T-cell (primary cell): ENCODE measurements around the gene FMN2. TPM values are rescaled to one million over a fixed set of nuclear protein-coding genes. Genes with fewer than 3 reads are reported as not detected.

Experiments
- ATAC-seq, 4 experiments: fragments of 200-7000 bp in 3 of 4; fragments of 150-1000 bp in 1 of 4; cut with Tn5 transposase; replicated peaks in 1 of 4; 1 replicate in 3 of 4; 2 replicates in 1 of 4; pipeline ENCODE4 v1.10.0; 2021; ENCODE audit warnings: moderate library complexity in 3 of 4, mild to moderate bottlenecking in 2 of 4, moderate number of reproducible peaks in 1 of 4
- CTCF ChIA-PET, 2 donors: fragments of 300-600 bp; sonication (Branson Sonifier 250); formaldehyde crosslinking; loops; one replicate each; lab custom pipeline; 2022; ENCODE audit warnings: antibody characterized with exemption in 2 of 2; lab: Charles Lee
- POLR2A ChIA-PET, 2 donors: fragments of 300-600 bp; sonication (Branson Sonifier 250); formaldehyde crosslinking; loops; one replicate each; lab custom pipeline; 2022; ENCODE audit warnings: antibody characterized with exemption in 2 of 2; lab: Charles Lee
- DNase-seq, 35 experiments: peaks; one replicate each; pipeline versions ENCODE4 v3.0.0 to v3.0.0-alpha.2; 2013 to 2023
- H3K27ac ChIP-seq: one replicate; pipeline ENCODE4 v1.5.1; 2013; ENCODE audit warnings: low read length
- H3K27me3 ChIP-seq, 2 experiments: replicated peaks in 1 of 2; 1 replicate in 1 of 2; 2 replicates in 1 of 2; pipeline versions ENCODE4 v1.6.1 to v1.7.0; 2013; ENCODE audit warnings: low read length in 1 of 2, mixed read lengths in 1 of 2; ENCODE audit not compliant: control insufficient read depth in 2 of 2, insufficient read depth in 2 of 2; ENCODE audit errors: extremely low read depth in 1 of 2
- H3K36me3 ChIP-seq, 2 donors: 1 replicate in 1 of 2; 2 replicates in 1 of 2; pipeline versions ENCODE4 v1.6.1 to v1.7.0; 2013; ENCODE audit warnings: low read length in 1 of 2; ENCODE audit not compliant: control insufficient read depth in 2 of 2, insufficient read depth in 1 of 2; ENCODE audit errors: extremely low read depth in 1 of 2
- H3K4me1 ChIP-seq, 2 experiments: 1 replicate in 1 of 2; 2 replicates in 1 of 2; pipeline versions ENCODE4 v1.6.1 to v1.7.0; 2013; ENCODE audit warnings: low read length in 2 of 2, mixed read lengths in 1 of 2; ENCODE audit not compliant: insufficient read depth in 2 of 2, control insufficient read depth in 1 of 2; ENCODE audit errors: extremely low read depth in 1 of 2
- H3K4me3 ChIP-seq, 2 donors: 1 replicate in 1 of 2; 2 replicates in 1 of 2; pipeline versions ENCODE4 v1.5.1 to v1.7.0; 2013; ENCODE audit warnings: mild to moderate bottlenecking in 2 of 2, low read length in 1 of 2, moderate library complexity in 1 of 2; ENCODE audit not compliant: control insufficient read depth in 1 of 2; ENCODE audit errors: extremely low read depth in 1 of 2
- H3K9me3 ChIP-seq: 2 replicates; pipeline ENCODE4 v1.7.0; 2013
- H3K27ac Mint-ChIP-seq, 2 donors: one replicate each; pipeline ENCODE4 v1.8.0; 2020 to 2021; ENCODE audit warnings: mild to moderate bottlenecking in 2 of 2, mixed read lengths in 2 of 2
- H3K27me3 Mint-ChIP-seq, 2 donors: one replicate each; pipeline ENCODE4 v1.8.0; 2021 to 2022; ENCODE audit warnings: mixed read lengths in 2 of 2
- H3K36me3 Mint-ChIP-seq: one replicate; pipeline ENCODE4 v1.8.0; 2021; ENCODE audit warnings: mixed read lengths
- H3K4me1 Mint-ChIP-seq, 3 donors: one replicate each; pipeline ENCODE4 v1.8.0; 2020 to 2022; ENCODE audit warnings: mixed read lengths in 3 of 3, mild to moderate bottlenecking in 1 of 3
- H3K4me3 Mint-ChIP-seq, 3 donors: one replicate each; pipeline ENCODE4 v1.8.0; 2020 to 2022; ENCODE audit warnings: mild to moderate bottlenecking in 3 of 3, mixed read lengths in 3 of 3, moderate library complexity in 3 of 3
- H3K9me3 Mint-ChIP-seq, 3 donors: one replicate each; pipeline ENCODE4 v1.8.0; 2020 to 2022; ENCODE audit warnings: mixed read lengths in 3 of 3
- WGBS: methylation state at CpG from one replicate; pipeline ENCODE4 v1.1.5; 2013; ENCODE audit warnings: missing lambda C conversion rate; ENCODE audit not compliant: insufficient coverage; 5-methylcytosine and 5-hydroxymethylcytosine counted together
- total RNA-seq, 35 experiments: library from RNA in 6 of 35; stranded (reverse) in 6 of 35; fragments of 120-200 nt in 1 of 35; gene quantifications; one replicate each; pipeline versions ENCODE4 v1.2.1 to v1.2.4 and lab custom pipeline; 2013 to 2026

FMN2 gene
- total RNA-seq, 5 donors from 2014 or later (not counting 1 experiment from before 2014, with no cell fraction given), result not detected

- Histone ChIP-seq H3K27me3 (no peaks in the 10 kb centered on the region), H3K4me1 (no peaks in the 10 kb centered on the region), H3K4me3 (no peak overlapping the region), H3K36me3 (no peaks in the 10 kb centered on the region), H3K9me3 (no peaks in the 10 kb centered on the region), H3K27ac (no peak overlapping the region)
- no peak for DNase-seq
- ChIA-PET CTCF (no interaction called here), POLR2A (no interaction called here)
- Mint-ChIP-seq H3K27ac (no peak overlapping the region), H3K4me3 (no peak overlapping the region), H3K9me3 (peaks cover 0 to 8% (median 0%) of the 10 kb centered on the region in 3 donors), H3K36me3 (no peaks in the 10 kb centered on the region), H3K27me3 (no peaks in the 10 kb centered on the region), H3K4me1 (no peaks in the 10 kb centered on the region)
- WGBS, result 60% methylated on average over 4 of the region's 6 CpGs
- ATAC-seq, result no peak
Observed at GRCh38 chr1:240399381-240399780, 307.7 kb downstream of the FMN2 start.

- no peak for ATAC-seq
- Mint-ChIP-seq H3K36me3 (no peaks in the 10 kb centered on the region), H3K4me1 (no peaks in the 10 kb centered on the region), H3K4me3 (no peak overlapping the region), H3K27ac (no peak overlapping the region), H3K9me3 (peaks cover 0 to 5% (median 4%) of the 10 kb centered on the region in 3 donors), H3K27me3 (no peaks in the 10 kb centered on the region)
- Histone ChIP-seq H3K4me3 (no peak overlapping the region), H3K36me3 (no peaks in the 10 kb centered on the region), H3K4me1 (no peaks in the 10 kb centered on the region), H3K27ac (no peak overlapping the region), H3K9me3 (no peaks in the 10 kb centered on the region), H3K27me3 (no peaks in the 10 kb centered on the region)
- no CpG with 5 or more reads among the region's 4 CpGs for WGBS
- POLR2A ChIA-PET, result no interaction called here
- CTCF ChIA-PET, result no interaction called here
- DNase-seq, result no peak
Observed at GRCh38 chr1:240401731-240402130, 310.0 kb downstream of the FMN2 start.

GRCh38 chr1:240402326-240402725, 310.6 kb downstream of the FMN2 start:
- no peak overlapping the region for H3K4me3 ChIP-seq
- no peaks in the 10 kb centered on the region for H3K9me3 ChIP-seq
- no peak for ATAC-seq
- no peak for DNase-seq
- no peaks in the 10 kb centered on the region for H3K36me3 ChIP-seq
- peaks cover 0 to 4% (median 0%) of the 10 kb centered on the region in 3 donors for H3K9me3 Mint-ChIP-seq
- no peaks in the 10 kb centered on the region for H3K36me3 Mint-ChIP-seq
- H3K4me1 Mint-ChIP-seq, result no peaks in the 10 kb centered on the region
- H3K27ac Mint-ChIP-seq, result no peak overlapping the region
- H3K27me3 ChIP-seq, result no peaks in the 10 kb centered on the region
- H3K27me3 Mint-ChIP-seq, result no peaks in the 10 kb centered on the region
- H3K4me3 Mint-ChIP-seq, result no peak overlapping the region
- CTCF ChIA-PET, result no interaction called here
- WGBS, result 75% methylated on average over 1 of the region's 4 CpGs
- no peak overlapping the region for H3K27ac ChIP-seq
- POLR2A ChIA-PET, result no interaction called here
- no peaks in the 10 kb centered on the region for H3K4me1 ChIP-seq

- H3K27me3 Mint-ChIP-seq, result no peaks in the 10 kb centered on the region
- no CpG with 5 or more reads among the region's 4 CpGs for WGBS
- DNase-seq, result no peak
- CTCF ChIA-PET, result no interaction called here
- H3K4me3 Mint-ChIP-seq, result no peak overlapping the region
- peaks cover 0 to 4% (median 0%) of the 10 kb centered on the region in 3 donors for H3K9me3 Mint-ChIP-seq
- no peaks in the 10 kb centered on the region for H3K4me1 ChIP-seq
- H3K36me3 Mint-ChIP-seq, result no peaks in the 10 kb centered on the region
- H3K27ac ChIP-seq, result no peak overlapping the region
- POLR2A ChIA-PET, result interaction anchor here in 1 of 2 donors (0.5 kb wide), 1 partner anchor 8 kb away, joined by 4 read pairs; no protein-coding TSS in a partner anchor
- H3K4me3 ChIP-seq, result no peak overlapping the region
- no peaks in the 10 kb centered on the region for H3K4me1 Mint-ChIP-seq
- H3K27me3 ChIP-seq, result peaks cover 0 to 3% of the 10 kb centered on the region in 2 experiments
- no peaks in the 10 kb centered on the region for H3K9me3 ChIP-seq
- no peaks in the 10 kb centered on the region for H3K36me3 ChIP-seq
- ATAC-seq, result no peak
- no peak overlapping the region for H3K27ac Mint-ChIP-seq
Observed at GRCh38 chr1:240404286-240404685, 312.6 kb downstream of the FMN2 start.

DNA sequence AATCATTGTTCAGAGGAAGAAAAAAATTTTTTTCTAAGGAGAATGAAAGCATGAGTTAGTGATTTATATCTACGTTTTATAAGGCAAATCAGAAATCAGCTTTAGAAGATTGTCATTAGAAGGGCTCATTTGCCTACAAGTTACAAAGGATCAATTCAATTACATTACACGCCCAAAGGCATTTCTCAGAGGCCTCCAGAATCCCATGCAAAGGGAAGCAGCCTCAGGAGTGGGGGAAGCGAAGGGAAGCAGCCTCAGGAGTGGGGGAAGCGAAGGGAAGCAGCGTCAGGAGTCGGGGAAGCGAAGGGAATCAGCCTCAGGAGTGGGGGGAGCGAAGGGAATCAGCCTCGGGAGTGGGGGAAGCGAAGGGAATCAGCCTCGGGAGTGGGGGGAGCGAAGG, 314.1 kb downstream of the FMN2 start:
- H3K4me1 ChIP-seq, result no peaks in the 10 kb centered on the region
- DNase-seq (no peak), ATAC-seq (no peak)
- no peaks in the 10 kb centered on the region for H3K4me1 Mint-ChIP-seq
- WGBS, result 87% methylated on average over 9 of the region's 12 CpGs
- H3K27ac Mint-ChIP-seq, result no peak overlapping the region
- H3K9me3 Mint-ChIP-seq, result peaks cover 0 to 4% (median 0%) of the 10 kb centered on the region in 3 donors
- no peaks in the 10 kb centered on the region for H3K27me3 Mint-ChIP-seq
- H3K27me3 ChIP-seq, result peaks cover 0 to 3% of the 10 kb centered on the region in 2 experiments
- no peak overlapping the region for H3K4me3 Mint-ChIP-seq
- no peaks in the 10 kb centered on the region for H3K9me3 ChIP-seq
- CTCF ChIA-PET, result no interaction called here
- H3K36me3 ChIP-seq, result no peaks in the 10 kb centered on the region
- H3K36me3 Mint-ChIP-seq, result no peaks in the 10 kb centered on the region
- H3K27ac ChIP-seq, result no peak overlapping the region
- POLR2A ChIA-PET, result no interaction called here
- no peak overlapping the region for H3K4me3 ChIP-seq

GRCh38 chr1:240407407-240407806, 315.7 kb downstream of the FMN2 start:
- H3K36me3 ChIP-seq, result no peaks in the 10 kb centered on the region
- Mint-ChIP-seq H3K36me3 (no peaks in the 10 kb centered on the region), H3K27ac (no peak overlapping the region), H3K4me1 (no peaks in the 10 kb centered on the region), H3K4me3 (no peak overlapping the region), H3K9me3 (peaks cover 0 to 4% (median 4%) of the 10 kb centered on the region in 3 donors), H3K27me3 (no peaks in the 10 kb centered on the region)
- ATAC-seq (no peak), DNase-seq (no peak)
- no peaks in the 10 kb centered on the region for H3K4me1 ChIP-seq
- ChIA-PET POLR2A (no interaction called here), CTCF (no interaction called here)
- peaks cover 0 to 3% of the 10 kb centered on the region in 2 experiments for H3K27me3 ChIP-seq
- H3K4me3 ChIP-seq, result no peak overlapping the region
- WGBS, result 83% methylated on average over 1 of the region's 5 CpGs
- no peak overlapping the region for H3K27ac ChIP-seq
- H3K9me3 ChIP-seq, result no peaks in the 10 kb centered on the region

DNA sequence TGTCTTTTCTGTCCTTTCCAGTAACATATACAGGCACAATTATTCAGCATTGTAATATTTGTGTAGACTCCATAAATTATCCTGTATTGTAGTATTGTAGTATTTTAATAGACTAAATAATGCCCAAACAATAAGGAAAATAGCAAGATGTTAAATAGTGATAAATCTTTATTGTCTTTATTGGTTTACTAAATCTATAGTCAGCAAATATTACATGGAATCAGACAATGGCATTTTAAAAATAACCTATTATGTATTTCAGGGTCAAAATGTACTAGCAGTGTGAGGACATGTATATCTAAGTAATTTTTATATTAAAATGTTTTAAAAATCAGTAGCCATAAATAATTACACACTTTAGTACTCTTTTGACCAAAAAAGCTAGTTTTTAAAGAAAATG, 317.9 kb downstream of the FMN2 start:
- Mint-ChIP-seq H3K36me3 (no peaks in the 10 kb centered on the region), H3K9me3 (peaks cover 0 to 10% (median 4%) of the 10 kb centered on the region in 3 donors), H3K27me3 (no peaks in the 10 kb centered on the region), H3K4me3 (no peak overlapping the region), H3K4me1 (no peaks in the 10 kb centered on the region), H3K27ac (no peak overlapping the region)
- H3K4me3 ChIP-seq, result no peak overlapping the region
- ChIA-PET CTCF (no interaction called here), POLR2A (no interaction called here)
- H3K9me3 ChIP-seq, result no peaks in the 10 kb centered on the region
- no peaks in the 10 kb centered on the region for H3K4me1 ChIP-seq
- no peak overlapping the region for H3K27ac ChIP-seq
- H3K27me3 ChIP-seq, result peaks cover 0 to 3% of the 10 kb centered on the region in 2 experiments
- DNase-seq, result no peak
- ATAC-seq, result no peak
- no peaks in the 10 kb centered on the region for H3K36me3 ChIP-seq
